ENCODE results near the gene NFATC2IP.
"Not testable (repeated sequence)": the region's sequence is repeated elsewhere in the genome, so short reads cannot be mapped to it uniquely, and the experiment has no call there.

The NFATC2IP gene

GRCh38 chr16:28927815-28928214 lies 22.9 kb upstream of the NFATC2IP start:
- no peak for DNase-seq

DNA sequence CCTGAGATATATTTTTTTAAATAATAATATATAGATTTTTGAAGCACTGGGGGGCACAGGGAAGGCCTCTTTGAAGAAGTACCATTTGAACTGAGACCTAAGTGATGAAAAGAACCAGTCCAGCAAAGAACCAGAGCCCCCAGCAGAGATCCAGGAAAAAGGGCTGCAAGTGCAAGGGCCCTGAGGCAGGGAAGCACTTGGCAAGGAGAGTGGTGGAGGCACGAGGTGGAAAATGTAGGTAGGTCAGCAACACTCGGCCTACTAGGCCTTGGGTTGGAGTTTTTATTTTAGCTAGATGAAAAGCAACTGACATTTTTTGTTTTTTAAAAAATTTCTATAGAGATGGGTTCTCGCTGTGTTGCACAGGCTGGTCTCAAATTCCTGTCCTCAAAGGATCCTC lies 20.5 kb upstream of the NFATC2IP start:
- DNase-seq: no peak

DNA sequence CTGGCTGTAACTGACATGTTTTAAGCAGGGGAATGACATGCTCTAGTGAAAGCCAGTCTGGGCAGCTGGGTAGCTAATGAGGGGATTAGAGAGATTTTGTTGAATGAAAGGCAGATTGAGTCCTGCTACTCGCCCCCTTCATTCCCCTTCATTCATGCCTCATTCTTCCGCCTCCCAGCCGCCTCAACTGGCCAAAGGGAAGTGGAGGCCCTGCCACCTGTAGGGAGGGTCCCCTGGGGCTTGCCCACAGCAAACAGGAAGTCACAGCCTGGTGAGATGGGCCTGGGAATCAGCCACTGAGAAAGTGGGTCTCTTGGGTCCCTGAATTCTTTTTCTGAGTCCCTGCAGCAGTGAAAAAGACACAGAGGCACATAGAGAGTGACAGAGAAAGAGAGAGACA lies 20.1 kb upstream of the NFATC2IP start:
- no peak for DNase-seq

DNA sequence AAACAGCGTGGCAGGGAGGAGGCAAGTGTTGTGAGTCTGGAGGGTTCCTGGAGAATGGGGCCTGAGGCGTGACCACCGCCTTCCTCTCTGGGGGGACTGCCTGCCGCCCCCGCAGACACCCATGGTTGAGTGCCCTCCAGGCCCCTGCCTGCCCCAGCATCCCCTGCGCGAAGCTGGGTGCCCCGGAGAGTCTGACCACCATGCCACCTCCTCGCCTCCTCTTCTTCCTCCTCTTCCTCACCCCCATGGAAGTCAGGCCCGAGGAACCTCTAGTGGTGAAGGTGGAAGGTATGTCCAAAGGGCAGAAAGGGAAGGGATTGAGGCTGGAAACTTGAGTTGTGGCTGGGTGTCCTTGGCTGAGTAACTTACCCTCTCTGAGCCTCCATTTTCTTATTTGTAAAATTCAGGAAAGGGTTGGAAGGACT lies 18.9 kb upstream of the NFATC2IP start, which contains the start of gene CD19:
CD19 (plus strand) TSS at position 171 of the 425 bp plus-strand sequence; CDS start at position 201, 30 bp downstream.
- DNase-seq: no peak

DNA sequence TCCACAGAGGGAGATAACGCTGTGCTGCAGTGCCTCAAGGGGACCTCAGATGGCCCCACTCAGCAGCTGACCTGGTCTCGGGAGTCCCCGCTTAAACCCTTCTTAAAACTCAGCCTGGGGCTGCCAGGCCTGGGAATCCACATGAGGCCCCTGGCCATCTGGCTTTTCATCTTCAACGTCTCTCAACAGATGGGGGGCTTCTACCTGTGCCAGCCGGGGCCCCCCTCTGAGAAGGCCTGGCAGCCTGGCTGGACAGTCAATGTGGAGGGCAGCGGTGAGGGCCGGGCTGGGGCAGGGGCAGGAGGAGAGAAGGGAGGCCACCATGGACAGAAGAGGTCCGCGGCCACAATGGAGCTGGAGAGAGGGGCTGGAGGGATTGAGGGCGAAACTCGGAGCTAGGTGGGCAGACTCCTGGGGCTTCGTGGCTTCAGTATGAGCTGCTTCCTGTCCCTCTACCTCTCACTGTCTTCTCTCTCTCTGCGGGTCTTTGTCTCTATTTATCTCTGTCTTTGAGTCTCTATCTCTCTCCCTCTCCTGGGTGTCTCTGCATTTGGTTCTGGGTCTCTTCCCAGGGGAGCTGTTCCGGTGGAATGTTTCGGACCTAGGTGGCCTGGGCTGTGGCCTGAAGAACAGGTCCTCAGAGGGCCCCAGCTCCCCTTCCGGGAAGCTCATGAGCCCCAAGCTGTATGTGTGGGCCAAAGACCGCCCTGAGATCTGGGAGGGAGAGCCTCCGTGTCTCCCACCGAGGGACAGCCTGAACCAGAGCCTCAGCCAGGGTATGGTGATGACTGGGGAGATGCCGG lies 18.2 kb upstream of the NFATC2IP start:
- DNase-seq: no peak

DNA sequence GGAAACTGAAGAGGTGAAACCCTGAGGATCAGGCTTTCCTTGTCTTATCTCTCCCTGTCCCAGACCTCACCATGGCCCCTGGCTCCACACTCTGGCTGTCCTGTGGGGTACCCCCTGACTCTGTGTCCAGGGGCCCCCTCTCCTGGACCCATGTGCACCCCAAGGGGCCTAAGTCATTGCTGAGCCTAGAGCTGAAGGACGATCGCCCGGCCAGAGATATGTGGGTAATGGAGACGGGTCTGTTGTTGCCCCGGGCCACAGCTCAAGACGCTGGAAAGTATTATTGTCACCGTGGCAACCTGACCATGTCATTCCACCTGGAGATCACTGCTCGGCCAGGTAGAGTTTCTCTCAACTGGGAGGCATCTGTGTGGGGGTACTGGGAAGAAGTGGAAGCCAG lies 17.6 kb upstream of the NFATC2IP start:
- DNase-seq: no peak

GRCh38 chr16:28935346-28935745 lies 15.4 kb upstream of the NFATC2IP start:
- no peak for DNase-seq

DNA sequence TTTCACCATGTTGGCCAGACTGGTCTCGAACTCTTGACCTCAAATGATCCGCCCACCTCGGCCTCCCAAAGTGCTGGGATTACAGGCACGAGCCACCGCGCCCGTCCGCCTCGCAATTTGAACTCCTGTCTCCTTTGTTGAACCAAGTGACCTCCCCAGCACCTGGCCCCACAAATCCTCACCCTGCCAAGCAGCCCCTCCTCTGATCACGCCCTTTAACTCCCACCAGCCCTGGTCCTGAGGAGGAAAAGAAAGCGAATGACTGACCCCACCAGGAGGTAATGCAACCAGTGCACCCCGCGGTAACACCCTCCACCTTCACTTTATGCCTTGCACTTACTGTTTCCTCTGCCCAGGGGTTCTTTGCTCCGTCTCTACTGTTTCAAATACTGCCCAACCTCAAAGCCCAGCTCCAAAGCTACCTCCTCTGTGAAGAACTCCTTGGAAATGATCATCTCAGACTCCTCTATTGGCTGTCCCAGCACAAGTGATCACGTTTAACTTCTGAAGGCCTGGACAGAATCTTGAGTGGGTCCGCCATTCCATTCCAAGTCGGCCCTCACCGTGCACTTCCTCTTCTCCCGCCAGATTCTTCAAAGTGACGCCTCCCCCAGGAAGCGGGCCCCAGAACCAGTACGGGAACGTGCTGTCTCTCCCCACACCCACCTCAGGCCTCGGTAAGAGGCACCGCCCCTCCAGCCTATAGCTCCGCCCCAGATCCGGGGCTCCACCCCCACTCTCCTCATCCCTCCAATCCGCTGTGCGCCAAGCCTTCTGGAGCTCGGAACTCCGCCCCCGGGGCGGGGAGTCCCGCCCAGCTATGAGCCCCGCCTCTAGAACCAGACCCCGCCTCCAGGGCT lies 14.6 kb upstream of the NFATC2IP start:
- DNase-seq: no peak

- DNase-seq: no peak
Measured at GRCh38 chr16:28936784-28937155, 14.0 kb upstream of the NFATC2IP start.

- no peak for DNase-seq
Measured at GRCh38 chr16:28937222-28937876, 13.4 kb upstream of the NFATC2IP start.

- no peak for DNase-seq
Measured at GRCh38 chr16:28938721-28939120, 12.0 kb upstream of the NFATC2IP start.

GRCh38 chr16:28939825-28940224 lies 10.9 kb upstream of the NFATC2IP start:
- not testable (repeated sequence) for DNase-seq

GRCh38 chr16:28943281-28943680 lies 7.5 kb upstream of the NFATC2IP start:
- no peak for DNase-seq

DNA sequence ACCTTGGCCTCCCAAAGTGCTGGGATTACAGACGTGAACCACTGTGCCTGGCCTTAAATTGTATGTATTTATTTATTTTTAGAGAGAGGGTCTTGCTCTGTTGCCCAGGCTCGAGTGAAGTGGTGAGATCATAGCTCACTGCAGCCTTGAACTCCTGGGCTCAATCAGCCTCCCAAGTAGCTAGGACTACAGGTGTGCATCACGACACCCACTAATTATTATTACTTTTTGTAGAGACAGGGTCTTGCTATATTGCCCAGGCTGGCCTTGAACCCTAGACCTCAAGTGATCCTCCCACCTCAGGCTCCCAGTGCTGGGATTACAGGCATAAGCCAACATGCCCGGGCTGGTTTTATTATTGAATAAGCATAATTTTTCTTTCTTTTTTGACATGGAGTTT lies 4.1 kb upstream of the NFATC2IP start:
- no peak for DNase-seq

GRCh38 chr16:28951410-28951943 lies 740 bp downstream of the NFATC2IP start:
- no peak for DNase-seq

DNA sequence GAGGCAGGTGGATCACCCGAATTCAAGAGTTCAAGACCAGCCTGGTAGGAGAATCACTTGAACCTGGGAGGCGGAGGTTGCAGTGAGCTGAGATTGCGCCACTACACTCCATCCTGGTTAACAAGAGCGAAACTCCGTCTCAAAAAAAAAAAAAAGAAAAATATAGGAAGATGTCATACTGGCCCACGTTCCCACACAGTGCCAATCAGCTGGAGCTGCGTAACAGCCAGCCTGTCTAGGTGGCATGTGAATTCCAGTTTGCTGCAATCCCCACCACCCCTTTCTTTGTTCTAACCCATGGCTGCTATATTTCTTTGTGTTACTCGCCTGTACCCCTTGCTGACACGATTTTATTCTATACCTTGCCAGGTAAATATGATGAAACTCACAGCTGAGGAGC lies 7.5 kb downstream of the NFATC2IP start:
- no peak for DNase-seq

GRCh38 chr16:28958836-28959235 lies 8.1 kb downstream of the NFATC2IP start:
- no peak for DNase-seq

GRCh38 chr16:28964072-28964471 lies 13.3 kb downstream of the NFATC2IP start:
- no peak for DNase-seq

DNA sequence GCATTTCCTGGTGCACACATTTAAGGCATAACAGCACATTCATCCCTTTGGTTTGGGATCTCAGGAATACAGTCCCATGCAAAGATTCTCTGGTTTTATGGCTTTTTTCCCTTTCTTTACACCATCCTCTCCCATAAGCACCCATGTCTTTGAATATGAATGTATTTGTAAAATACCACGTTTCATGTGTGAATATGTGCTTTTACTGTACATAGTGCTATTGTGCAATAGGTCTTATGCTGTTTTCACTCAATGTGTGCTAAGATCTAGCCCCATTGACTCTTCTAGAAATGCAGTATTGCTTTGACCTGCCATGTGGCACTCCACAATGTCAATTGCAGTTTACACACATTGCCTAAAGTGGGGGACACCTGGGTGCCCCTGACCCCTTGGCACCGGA lies 13.8 kb downstream of the NFATC2IP start:
- no peak for DNase-seq

DNA sequence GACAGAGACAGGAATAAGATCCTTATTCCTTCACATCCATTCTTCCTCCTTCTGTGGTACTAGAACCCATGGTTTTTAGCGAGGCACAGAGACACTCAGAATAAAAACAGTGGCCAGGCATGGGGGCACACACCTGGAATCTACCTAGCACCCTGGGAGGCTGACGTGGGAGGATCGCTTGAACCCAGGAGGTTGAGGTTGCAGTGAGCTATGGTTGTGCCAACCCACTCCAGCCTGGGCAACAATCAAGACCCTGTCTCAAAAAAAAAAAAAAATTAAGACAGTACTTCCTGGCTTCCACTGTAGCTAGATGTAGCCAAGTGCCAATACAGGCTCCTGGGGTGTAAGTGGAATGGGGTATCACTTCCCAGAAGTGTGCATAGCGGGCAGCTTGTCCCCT lies 16.4 kb downstream of the NFATC2IP start:
- no peak for DNase-seq

GRCh38 chr16:28969696-28970095 lies 19.0 kb downstream of the NFATC2IP start:
- not testable (repeated sequence) for DNase-seq

GRCh38 chr16:28974007-28974436 lies 23.3 kb downstream of the NFATC2IP start:
- DNase-seq: peak in 1 of 2 experiments; percentile 10

Data from AML-193 (cell line).